SU-DHL-6 (cell line): ENCODE measurements around the gene SNED1.

ENCODE experiments used
- H2AFZ ChIP-seq: fragments of 200-600 bp; sonication (generic); 2 replicates; pipeline ENCODE4 v1.6.1; 2014; ENCODE audit warnings: low read depth, mild to moderate bottlenecking, moderate library complexity, mixed read lengths, antibody characterized with exemption, low read length; ENCODE audit not compliant: severe bottlenecking
- H3F3A ChIP-seq: fragments of 200-600 bp; shearing (Covaris generic); 2 replicates; pipeline ENCODE4 v1.6.0; 2016; ENCODE audit warnings: antibody characterized with exemption, mild to moderate bottlenecking; ENCODE audit not compliant: insufficient read depth
- H3K27ac ChIP-seq: fragments of 200-600 bp; sonication (generic); 2 replicates; pipeline ENCODE4 v1.5.1; 2016; ENCODE audit warnings: low read depth, mild to moderate bottlenecking, low read length, moderate library complexity, mixed read lengths
- H3K27me3 ChIP-seq: fragments of 200-600 bp; sonication (generic), shearing (Covaris generic); 2 replicates; pipeline ENCODE4 v1.6.0; 2014; ENCODE audit warnings: mild to moderate bottlenecking, low read length
- H3K36me3 ChIP-seq: fragments of 200-600 bp; sonication (generic); 2 replicates; pipeline ENCODE4 v1.6.1; 2014; ENCODE audit warnings: mild to moderate bottlenecking, low read length, mixed read lengths
- H3K4me2 ChIP-seq: fragments of 300-600, 200-600 bp; shearing (Covaris generic), sonication (generic); 2 replicates; pipeline ENCODE4 v1.6.0; 2014; ENCODE audit warnings: low read length, low read depth, mild to moderate bottlenecking; ENCODE audit not compliant: poor library complexity, severe bottlenecking
- H3K4me3 ChIP-seq: fragments of 200-600 bp; sonication (generic); 2 replicates; pipeline ENCODE4 v1.5.1; 2014; ENCODE audit warnings: antibody characterized with exemption, low read length, mild to moderate bottlenecking, mixed read lengths; ENCODE audit not compliant: insufficient read depth, poor library complexity, severe bottlenecking
- H3K79me2 ChIP-seq: fragments of 200-600 bp; sonication (generic); 2 replicates; pipeline ENCODE4 v1.6.1; 2014; ENCODE audit warnings: mild to moderate bottlenecking, low read length, moderate library complexity; ENCODE audit not compliant: insufficient read depth
- H3K9ac ChIP-seq: fragments of 200-600 bp; sonication (generic); 2 replicates; pipeline ENCODE4 v1.7.0; 2014; ENCODE audit warnings: mild to moderate bottlenecking, low read length
- H3K9me2 ChIP-seq: fragments of 200-600 bp; sonication (generic); replicated peaks from 2 replicates; pipeline ENCODE4 v1.6.1; 2014; ENCODE audit warnings: low read length; ENCODE audit not compliant: insufficient read depth
- H3K9me3 ChIP-seq: fragments of 200-600 bp; sonication (generic); 2 replicates; pipeline ENCODE4 v1.6.1; 2014; ENCODE audit warnings: low read length, mixed read lengths; ENCODE audit not compliant: insufficient read depth
- H4K20me1 ChIP-seq: fragments of 200-600 bp; sonication (generic); 2 replicates; pipeline ENCODE4 v1.6.1; 2014; ENCODE audit warnings: low read depth, mild to moderate bottlenecking, antibody characterized with exemption, low read length, moderate library complexity, mixed read lengths
- CTCF ChIP-seq: fragments of 200-600 bp; sonication (generic); IDR thresholded peaks from one replicate; pipeline ENCODE4 v1.5.1; 2017; ENCODE audit warnings: antibody characterized with exemption, mild to moderate bottlenecking, low read length, moderate library complexity; ENCODE audit not compliant: insufficient read depth, poor library complexity, severe bottlenecking
- EZH2phosphoT487 ChIP-seq: fragments of 200-600 bp; sonication (generic), shearing (Covaris generic); conservative IDR thresholded peaks from 2 replicates; pipeline ENCODE4 v1.6.1; 2018; ENCODE audit warnings: mild to moderate bottlenecking, antibody characterized with exemption, low read length, moderate library complexity, mixed read lengths

SNED1 gene

DNA sequence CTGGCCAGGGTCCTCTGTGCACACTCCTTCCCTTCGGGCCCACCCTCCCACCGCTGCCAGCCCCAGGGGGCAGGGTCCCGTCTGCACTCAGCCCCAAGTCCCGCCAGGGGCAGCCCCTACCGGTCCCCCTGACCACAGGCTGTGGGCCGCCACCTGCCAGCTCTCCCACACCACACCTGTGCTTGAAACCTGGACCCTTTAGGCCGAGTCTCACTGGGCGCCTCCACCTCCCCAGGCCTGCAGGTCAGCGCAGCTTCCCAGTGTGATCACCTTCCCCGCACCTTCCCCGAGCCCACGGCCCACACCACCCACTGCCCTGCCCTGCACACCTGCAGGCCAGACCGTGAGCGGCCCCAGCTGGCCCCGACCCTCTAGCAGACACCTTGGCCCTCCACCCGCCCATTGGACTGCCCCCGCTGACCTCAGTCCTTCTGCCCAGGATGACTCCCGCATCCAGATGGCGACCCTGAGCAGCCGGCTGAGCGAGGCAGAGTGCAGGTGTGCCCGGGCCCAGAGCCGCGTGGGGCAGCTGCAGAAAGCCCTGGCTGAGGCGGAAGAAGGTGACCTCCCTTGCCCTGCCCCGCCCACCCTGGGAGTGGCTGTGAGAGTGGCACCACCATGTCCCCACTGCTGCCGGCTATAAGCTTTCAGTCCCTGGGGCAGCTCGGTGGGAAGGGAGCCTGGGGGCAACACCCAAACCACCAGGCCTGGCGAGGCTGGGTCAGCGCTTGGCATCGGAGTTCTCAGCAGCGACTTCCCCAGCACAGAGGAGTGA lies 31.3 kb upstream of the SNED1 start:
- Histone ChIP-seq H3K4me3 (no peak overlapping the region), H3K9me3 (no peaks in the 10 kb centered on the region), H3F3A (no peaks in the 10 kb centered on the region), H3K4me2 (no peak overlapping the region), H3K27ac (no peak overlapping the region), H4K20me1 (no peaks in the 10 kb centered on the region), H3K79me2 (no peaks in the 10 kb centered on the region), H2AFZ (no peak overlapping the region), H3K9me2 (no peaks in the 10 kb centered on the region), H3K27me3 (no peaks in the 10 kb centered on the region), H3K9ac (no peak overlapping the region), H3K36me3 (no peaks in the 10 kb centered on the region)
- no peak for TF ChIP-seq EZH2phosphoT487
- TF ChIP-seq CTCF: no peak

GRCh38 chr2:240967681-240968621 lies 30.5 kb upstream of the SNED1 start:
- H3K9me2 ChIP-seq: no peaks in the 10 kb centered on the region
- no peak for TF ChIP-seq EZH2phosphoT487
- no peak for TF ChIP-seq CTCF
- no peaks in the 10 kb centered on the region for H3K36me3 ChIP-seq
- no peak overlapping the region for H3K4me3 ChIP-seq
- H3K27me3 ChIP-seq: no peaks in the 10 kb centered on the region
- no peak overlapping the region for H2AFZ ChIP-seq
- H3K4me2 ChIP-seq: no peak overlapping the region
- H3K9me3 ChIP-seq: no peaks in the 10 kb centered on the region
- H3K9ac ChIP-seq: no peak overlapping the region
- no peak overlapping the region for H3K27ac ChIP-seq
- H4K20me1 ChIP-seq: no peaks in the 10 kb centered on the region
- H3F3A ChIP-seq: no peaks in the 10 kb centered on the region
- no peaks in the 10 kb centered on the region for H3K79me2 ChIP-seq

DNA sequence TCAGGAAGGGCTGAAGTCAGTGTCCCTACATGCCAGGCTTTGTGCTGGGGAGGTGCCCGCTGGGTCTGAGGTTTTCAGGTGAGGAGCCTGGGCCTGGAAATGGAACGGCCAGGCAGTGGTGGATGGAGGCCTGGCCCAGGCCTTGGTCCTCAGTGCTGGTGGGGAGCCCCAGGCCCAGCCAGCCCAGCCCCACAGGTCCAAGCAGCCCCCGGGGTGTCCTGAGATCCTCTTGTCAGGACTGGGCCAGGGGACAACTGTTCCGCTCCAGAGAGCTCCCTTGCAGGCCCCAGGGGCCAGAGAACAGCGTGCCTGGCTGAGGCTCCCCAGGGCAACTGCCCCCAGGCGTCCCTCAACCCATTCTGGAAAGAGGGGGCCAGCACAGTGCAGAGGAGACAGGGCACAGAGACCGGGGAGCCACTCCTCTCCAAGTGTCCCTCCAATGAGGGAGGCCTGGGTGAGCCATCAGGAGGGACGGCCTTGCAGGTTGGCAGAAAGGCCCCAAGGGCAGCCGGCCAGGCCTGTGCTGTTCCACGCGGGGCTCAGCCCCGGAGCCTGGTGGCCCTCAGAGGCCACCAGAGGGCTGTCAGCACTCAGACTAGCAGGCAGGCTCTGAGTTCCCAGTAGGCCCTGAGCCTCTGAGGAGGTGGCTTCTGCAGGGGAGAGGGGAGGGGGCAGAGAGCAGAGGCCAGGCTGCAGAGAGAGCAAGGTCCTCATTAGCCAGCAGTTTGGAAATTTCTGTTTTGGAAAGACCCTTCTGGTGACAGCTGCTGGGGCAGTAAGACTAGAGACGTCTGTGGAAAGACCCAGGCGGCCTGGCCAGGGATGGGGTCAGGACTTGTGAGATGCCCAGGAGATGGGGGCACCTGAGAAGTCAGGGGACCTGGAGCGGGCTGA lies 29.4 kb upstream of the SNED1 start:
- no peaks in the 10 kb centered on the region for H3K27me3 ChIP-seq
- no peak overlapping the region for H3K4me3 ChIP-seq
- H3K9me3 ChIP-seq: no peaks in the 10 kb centered on the region
- H3K9ac ChIP-seq: no peak overlapping the region
- H3K9me2 ChIP-seq: no peaks in the 10 kb centered on the region
- no peaks in the 10 kb centered on the region for H3K79me2 ChIP-seq
- H3K36me3 ChIP-seq: no peaks in the 10 kb centered on the region
- H3K27ac ChIP-seq: no peak overlapping the region
- H3K4me2 ChIP-seq: no peak overlapping the region
- H4K20me1 ChIP-seq: no peaks in the 10 kb centered on the region
- no peaks in the 10 kb centered on the region for H3F3A ChIP-seq
- H2AFZ ChIP-seq: no peak overlapping the region
- TF ChIP-seq CTCF: no peak
- no peak for TF ChIP-seq EZH2phosphoT487
